ENCODE results near the gene SLC12A9.

SLC12A9 gene

GRCh38 chr7:100864263-100864845 lies 11.8 kb downstream of the SLC12A9 start:
- no peak for DNase-seq

- peak; percentile 64 for DNase-seq
Observed at GRCh38 chr7:100865372-100865911, 12.9 kb downstream of the SLC12A9 start.

DNA sequence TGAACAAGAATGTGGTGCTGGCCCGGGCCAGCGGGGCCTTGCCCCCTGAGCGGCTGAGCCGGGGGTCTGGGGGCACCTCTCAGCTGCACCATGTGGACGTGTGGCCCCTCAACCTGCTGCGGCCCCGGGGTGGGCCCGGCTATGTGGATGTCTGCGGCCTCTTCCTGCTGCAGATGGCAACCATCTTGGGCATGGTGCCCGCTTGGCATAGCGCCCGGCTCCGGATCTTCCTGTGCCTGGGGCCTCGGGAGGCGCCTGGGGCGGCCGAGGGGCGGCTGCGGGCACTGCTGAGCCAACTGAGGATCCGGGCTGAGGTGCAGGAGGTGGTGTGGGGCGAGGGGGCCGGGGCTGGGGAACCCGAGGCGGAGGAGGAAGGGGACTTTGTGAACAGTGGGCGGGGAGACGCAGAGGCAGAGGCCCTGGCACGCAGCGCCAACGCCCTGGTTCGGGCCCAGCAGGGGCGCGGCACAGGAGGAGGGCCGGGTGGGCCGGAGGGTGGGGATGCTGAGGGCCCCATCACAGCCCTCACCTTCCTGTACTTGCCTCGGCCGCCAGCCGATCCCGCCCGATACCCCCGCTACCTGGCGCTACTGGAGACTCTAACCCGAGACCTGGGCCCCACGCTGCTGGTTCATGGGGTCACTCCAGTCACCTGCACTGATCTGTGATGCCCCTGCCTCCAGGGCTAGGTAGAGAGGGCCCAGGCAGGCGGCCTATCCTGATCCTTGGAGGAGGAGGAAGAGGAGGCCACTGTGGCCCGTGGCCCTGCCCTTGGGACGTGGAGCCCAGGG lies 13.6 kb downstream of the SLC12A9 start:
- peak; percentile 73 for DNase-seq

- DNase-seq: no peak
Observed at GRCh38 chr7:100866729-100867039, 14.2 kb downstream of the SLC12A9 start.

DNA sequence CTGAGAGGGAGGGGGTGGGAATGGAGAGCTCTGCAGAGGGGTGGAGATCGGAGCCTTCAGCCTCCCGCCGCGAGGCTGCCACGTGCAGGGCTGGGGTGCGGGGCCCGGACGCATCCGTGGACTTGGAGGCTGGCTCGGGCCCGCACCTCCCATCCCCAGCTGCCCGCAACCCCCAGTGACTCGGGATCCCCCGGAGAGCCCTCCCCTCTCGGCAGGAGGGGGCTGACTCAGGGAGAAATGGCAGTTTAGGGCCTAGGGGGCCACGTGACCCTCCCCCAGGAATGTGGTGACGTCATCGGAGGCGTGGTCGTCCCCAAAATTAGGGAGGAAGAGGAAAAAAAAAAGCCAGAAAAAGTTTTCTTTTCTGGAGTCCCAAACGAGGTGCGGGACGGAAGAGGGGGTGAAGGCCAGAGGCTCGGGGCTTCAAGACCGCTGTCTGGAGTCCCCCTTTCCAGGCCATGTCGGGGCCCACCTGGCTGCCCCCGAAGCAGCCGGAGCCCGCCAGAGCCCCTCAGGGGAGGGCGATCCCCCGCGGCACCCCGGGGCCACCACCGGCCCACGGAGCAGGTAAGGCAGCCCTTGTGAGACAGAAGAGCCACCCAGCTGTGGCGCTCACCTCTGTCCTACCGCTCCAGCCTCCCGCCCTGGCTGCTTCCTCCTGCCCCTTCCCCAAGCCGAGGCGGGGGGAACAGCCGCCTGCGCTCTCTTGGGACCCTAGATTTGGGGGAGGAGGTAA lies 14.7 kb downstream of the SLC12A9 start, which contains the start of gene TRIP6:
Gene TRIP6, plus strand, starts transcription at position 348 of the 736 bp plus-strand sequence. Its CDS starts 111 bp downstream, at position 459.
- DNase-seq: peak; percentile 46

DNA sequence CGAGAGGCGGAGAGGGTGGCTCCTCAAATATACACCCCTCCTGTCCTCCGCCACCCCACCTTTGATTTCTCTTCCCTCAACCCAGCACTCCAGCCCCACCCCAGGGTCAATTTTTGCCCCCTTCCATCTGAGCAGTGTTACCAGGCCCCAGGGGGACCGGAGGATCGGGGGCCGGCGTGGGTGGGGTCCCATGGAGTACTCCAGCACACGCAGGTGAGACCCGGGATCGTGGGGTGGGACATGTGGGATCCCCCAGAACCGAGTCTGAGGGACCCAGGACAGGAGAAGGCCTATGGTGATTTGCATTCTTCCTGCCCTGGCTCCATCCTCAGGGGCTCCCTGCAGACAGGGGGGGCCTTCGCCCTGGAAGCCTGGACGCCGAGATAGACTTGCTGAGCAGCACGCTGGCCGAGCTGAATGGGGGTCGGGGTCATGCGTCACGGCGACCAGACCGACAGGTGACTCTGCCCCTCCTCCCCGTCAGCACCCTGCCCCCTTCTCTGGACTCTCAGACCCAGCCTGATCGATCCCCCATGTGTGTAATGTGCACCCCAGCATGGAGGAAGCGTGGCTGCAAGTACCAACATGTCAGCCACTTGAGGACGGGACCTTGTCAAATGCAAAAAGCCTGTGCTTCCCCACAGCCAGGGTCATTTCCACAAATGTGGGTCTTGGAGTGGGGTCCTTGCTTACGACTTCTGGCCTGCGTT lies 15.4 kb downstream of the SLC12A9 start:
- no peak for DNase-seq

DNA sequence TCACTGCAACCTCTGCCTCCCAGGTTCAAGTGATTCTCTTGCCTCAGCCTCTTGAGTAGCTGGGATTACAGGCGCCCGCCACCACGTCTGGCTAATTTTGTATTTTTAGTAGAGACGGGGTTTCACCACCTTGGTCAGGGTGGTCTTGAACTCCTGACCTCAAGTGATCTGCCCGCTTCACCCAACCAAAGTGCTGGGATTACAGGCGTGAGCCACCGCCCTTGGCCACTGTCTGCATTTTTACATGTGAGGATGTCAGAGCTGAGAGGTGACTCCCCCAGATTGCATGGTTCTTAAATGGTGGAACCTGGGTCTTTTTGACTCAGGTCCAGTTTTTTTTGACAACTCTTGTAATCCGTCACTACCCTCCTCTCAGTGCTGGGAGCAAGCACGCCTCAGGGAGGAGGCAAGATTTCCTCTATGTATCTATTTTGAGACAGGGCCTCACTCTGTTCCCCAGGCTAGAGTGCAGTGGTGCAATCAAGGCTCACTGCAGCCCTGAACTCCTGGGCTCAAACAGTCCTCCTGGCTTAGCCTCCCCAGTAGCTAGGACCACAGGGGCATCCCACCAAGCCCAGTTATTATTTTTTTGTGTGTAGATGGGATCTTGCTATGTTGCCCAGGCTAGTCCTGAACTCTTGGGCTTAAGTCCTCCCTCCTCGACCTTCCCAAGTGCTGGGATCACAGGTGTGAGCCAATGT lies 21.2 kb downstream of the SLC12A9 start:
- DNase-seq: no peak

DNA sequence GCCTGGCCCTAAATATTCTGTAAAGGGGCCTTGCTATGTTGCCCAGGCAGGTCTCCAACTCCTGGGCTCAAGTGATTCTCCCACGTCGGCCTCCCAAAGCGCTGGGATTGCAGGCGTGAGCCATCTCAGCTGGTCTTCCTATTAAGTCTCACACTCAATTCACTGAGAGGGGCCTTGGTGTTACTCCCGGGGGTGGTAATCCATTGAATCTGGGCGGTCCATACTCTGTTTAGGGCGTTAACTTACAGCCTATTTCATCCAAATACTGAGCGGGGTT lies 21.7 kb downstream of the SLC12A9 start:
- DNase-seq: peak; percentile 67

DNA sequence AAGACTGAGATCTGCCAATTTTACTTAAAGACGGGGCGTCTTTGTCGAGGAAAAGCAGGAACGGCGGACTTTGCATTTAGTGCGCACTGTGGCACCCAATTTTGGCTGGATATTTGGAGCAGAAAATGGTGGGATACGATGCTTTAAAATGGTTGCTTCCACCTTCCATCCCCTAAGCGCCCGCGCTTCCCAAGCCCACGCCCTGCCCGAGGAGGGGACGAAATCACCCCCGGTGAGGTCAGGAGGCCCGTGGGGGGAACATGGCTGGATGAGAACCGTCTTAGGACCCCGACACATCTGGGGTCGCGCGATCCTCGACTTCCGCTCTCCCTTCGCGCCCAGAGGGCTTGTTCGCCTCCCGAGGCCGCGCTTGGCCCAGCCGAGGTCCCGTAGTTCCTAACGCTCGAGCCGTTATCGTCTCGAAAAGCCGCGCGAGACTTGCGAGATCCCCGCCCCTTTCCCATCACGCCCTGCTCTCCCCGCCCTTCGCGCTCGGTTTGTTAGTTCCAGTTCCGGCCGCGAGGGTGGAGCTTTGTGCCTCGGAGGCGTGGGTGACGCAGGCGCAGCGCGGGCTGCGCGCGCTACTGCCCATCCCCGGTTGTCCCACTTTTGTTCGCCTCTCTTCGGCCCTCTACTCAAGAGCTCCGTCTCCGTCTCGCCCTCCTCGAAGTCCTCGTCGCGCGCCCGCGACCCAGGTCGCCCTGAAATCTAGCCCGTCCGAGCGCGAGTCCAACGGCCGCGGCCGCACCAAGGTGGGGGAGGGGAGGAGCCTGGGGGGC lies 22.3 kb downstream of the SLC12A9 start, which contains the start of gene SRRT:
Gene SRRT, plus strand, starts transcription at position 527 of the 779 bp plus-strand sequence. CDS start 488 bp downstream, outside the sequence.
- DNase-seq: peak; percentile 100

- peak; percentile 72 for DNase-seq
Observed at GRCh38 chr7:100875356-100875751, 22.8 kb downstream of the SLC12A9 start.

GRCh38 chr7:100878013-100878412 lies 25.5 kb downstream of the SLC12A9 start:
- no peak for DNase-seq

DNA sequence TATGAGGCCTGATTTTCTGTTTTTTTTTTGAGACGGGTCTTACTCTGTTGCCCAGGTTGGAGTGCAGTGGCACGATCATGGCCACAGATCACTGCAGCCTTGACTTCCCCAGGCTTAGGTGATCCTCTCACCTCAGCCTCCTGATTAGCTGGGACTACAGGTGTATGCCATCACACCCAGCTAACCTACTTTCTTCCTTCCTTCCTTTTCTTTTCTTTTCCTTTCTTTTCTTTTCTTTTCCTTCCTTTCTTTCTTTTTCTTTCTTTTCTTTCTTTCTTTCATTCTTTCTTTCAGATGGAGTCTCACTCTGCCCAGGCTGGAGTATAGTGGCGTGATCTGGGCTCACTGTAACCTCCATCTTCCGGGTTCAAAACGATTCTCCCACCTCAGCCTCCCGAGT lies 26.2 kb downstream of the SLC12A9 start:
- no peak for DNase-seq

DNA sequence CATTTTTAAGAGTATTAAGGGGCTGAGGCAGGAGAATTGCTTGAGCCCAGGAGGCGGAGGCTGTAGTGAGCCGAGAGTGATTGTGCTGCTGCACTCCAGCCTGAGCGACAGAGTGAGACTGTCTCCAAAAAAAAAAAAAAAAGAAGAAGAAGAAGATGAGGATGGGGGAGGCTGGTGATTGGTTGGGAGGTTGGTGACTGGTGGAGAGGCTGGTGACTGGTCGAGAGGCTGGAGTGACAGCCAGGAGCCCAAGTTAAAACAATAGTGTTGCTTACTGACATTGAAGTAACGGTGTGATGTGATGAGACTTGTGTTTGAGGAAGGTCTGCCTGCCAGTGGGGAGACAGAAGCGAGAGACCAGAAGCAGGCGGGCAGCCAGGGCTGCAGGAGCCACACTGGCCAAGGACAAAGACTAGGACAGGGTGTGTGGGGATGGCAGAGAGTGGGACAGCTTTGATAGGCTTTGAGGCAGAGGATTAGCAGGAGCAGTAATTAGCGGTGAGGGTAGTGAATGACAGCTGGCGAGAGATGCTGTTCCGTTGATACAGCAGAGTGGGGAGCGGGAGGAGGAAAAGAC lies 27.3 kb downstream of the SLC12A9 start:
- DNase-seq: no peak

GRCh38 chr7:100880645-100881044 lies 28.1 kb downstream of the SLC12A9 start:
- no peak for DNase-seq

DNA sequence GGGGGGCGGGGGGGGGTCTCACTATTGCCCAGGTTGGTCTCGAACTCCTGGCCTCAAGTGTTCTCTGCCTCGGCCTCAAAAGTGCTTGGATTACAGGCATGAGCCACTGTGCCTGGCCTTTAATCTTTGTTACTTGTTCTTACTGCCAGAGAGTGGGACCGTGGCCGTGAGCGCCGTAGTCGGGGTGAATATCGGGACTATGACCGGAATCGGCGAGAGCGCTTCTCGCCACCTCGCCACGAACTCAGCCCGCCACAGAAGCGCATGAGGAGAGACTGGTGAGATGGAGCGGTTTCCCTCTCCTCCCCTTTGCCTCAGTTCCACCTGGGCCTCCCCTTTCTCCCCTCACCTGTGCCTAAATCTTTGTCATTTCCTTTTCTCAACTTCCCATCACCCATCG lies 28.6 kb downstream of the SLC12A9 start:
- DNase-seq: no peak

GRCh38 chr7:100882201-100882600 lies 29.7 kb downstream of the SLC12A9 start:
- DNase-seq: no peak

- no peak for DNase-seq
Observed at GRCh38 chr7:100882785-100883526, 30.4 kb downstream of the SLC12A9 start.

- no peak for DNase-seq
Observed at GRCh38 chr7:100884736-100885439, 32.4 kb downstream of the SLC12A9 start.

GRCh38 chr7:100885440-100886141 lies 33.1 kb downstream of the SLC12A9 start:
- DNase-seq: no peak
